Type B pancreatic cell (in vitro differentiated cells): Measurements from ENCODE around the gene CABP2. TPM values are rescaled to one million over a fixed set of nuclear protein-coding genes. Genes with fewer than 3 reads are reported as not detected.
"Not testable (repeated sequence)": the region's sequence is repeated elsewhere in the genome, so short reads cannot be mapped to it uniquely, and the experiment has no call there.

Source experiments
- DNase-seq: peaks from one replicate; pipeline ENCODE4 v3.0.0; 2021; ENCODE audit warnings: mixed read lengths; ENCODE audit not compliant: unreplicated experiment; ENCODE audit errors: extremely low spot score
- H3K27ac Mint-ChIP-seq: 2 replicates; pipeline ENCODE4 v1.8.0; 2021; ENCODE audit warnings: mild to moderate bottlenecking, mixed read lengths
- H3K27me3 Mint-ChIP-seq: 2 replicates; pipeline ENCODE4 v1.8.0; 2021; ENCODE audit warnings: mixed read lengths
- H3K36me3 Mint-ChIP-seq: 2 replicates; pipeline ENCODE4 v1.8.0; 2021; ENCODE audit warnings: mixed read lengths
- H3K4me1 Mint-ChIP-seq: one replicate; pipeline ENCODE4 v1.8.0; 2021; ENCODE audit warnings: mixed read lengths; ENCODE audit not compliant: unreplicated experiment
- H3K4me3 Mint-ChIP-seq: 2 replicates; pipeline ENCODE4 v1.8.0; 2021; ENCODE audit warnings: mild to moderate bottlenecking, mixed read lengths
- H3K9me3 Mint-ChIP-seq: 2 replicates; pipeline ENCODE4 v1.8.0; 2021; ENCODE audit warnings: mixed read lengths
- CTCF ChIP-seq: fragments of 200-600 bp; sonication (generic); conservative IDR thresholded peaks from 2 replicates; pipeline ENCODE4 v1.5.0; 2021; ENCODE audit warnings: antibody characterized with exemption, mild to moderate bottlenecking
- long read RNA-seq: library from polyadenylated mRNA; unstranded; transcript quantifications from one replicate; pipeline ENCODE4 v2.0.0, GENCODE V29; 2020
- total RNA-seq: library from RNA; stranded (reverse); gene quantifications from 2 replicates; pipeline ENCODE4 v1.2.1, GENCODE V29; 2021; ENCODE audit warnings: low replicate concordance

The CABP2 gene
- total RNA-seq = not detected in 2 replicates
- long read RNA-seq = 0 reads

GRCh38 chr11:67522844-67523555 lies at the start of gene CABP2:
CABP2 (minus strand) TSS chr11:67523446; CDS start chr11:67523326, 120 bp downstream.
- H3K4me3 Mint-ChIP-seq = no peak within 1 kb of the TSS
- no peaks in the 10 kb centered on the region for H3K4me1 Mint-ChIP-seq
- TF ChIP-seq CTCF = no peak
- H3K27me3 Mint-ChIP-seq = peaks cover 18% of the 10 kb centered on the region
- H3K27ac Mint-ChIP-seq = no peak within 1 kb of the TSS
- DNase-seq = no peak
- peaks cover 6% of the 10 kb centered on the region for H3K9me3 Mint-ChIP-seq
- H3K36me3 Mint-ChIP-seq = no peaks in the 10 kb centered on the region

GRCh38 chr11:67572747-67573419 lies 49.6 kb upstream of the CABP2 start:
- Mint-ChIP-seq H3K36me3 (no peaks in the 10 kb centered on the region), H3K27me3 (peaks cover 20% of the 10 kb centered on the region)

GRCh38 chr11:67572305-67572704 lies 49.1 kb upstream of the CABP2 start:
- Mint-ChIP-seq H3K4me1 (peaks cover 6% of the 10 kb centered on the region), H3K9me3 (no peaks in the 10 kb centered on the region), H3K27ac (no peak overlapping the region), H3K36me3 (no peaks in the 10 kb centered on the region), H3K4me3 (no peak overlapping the region), H3K27me3 (peaks cover 20% of the 10 kb centered on the region)
- TF ChIP-seq CTCF = no peak
- DNase-seq = no peak

More at GRCh38 chr11:67572747-67573419, 49.6 kb upstream of the CABP2 start:
- peak; percentile 83 for TF ChIP-seq CTCF
- Mint-ChIP-seq H3K9me3 (no peaks in the 10 kb centered on the region), H3K4me3 (no peak overlapping the region), H3K4me1 (peaks cover 6% of the 10 kb centered on the region), H3K27ac (peak overlapping the region; percentile 17)
- DNase-seq = no peak

- no peaks in the 10 kb centered on the region for H3K36me3 Mint-ChIP-seq
- no peak overlapping the region for H3K27ac Mint-ChIP-seq
- no peaks in the 10 kb centered on the region for H3K9me3 Mint-ChIP-seq
- peaks cover 6% of the 10 kb centered on the region for H3K4me1 Mint-ChIP-seq
- TF ChIP-seq CTCF = no peak
- DNase-seq = no peak
- H3K4me3 Mint-ChIP-seq = no peak overlapping the region
- H3K27me3 Mint-ChIP-seq = peaks cover 17% of the 10 kb centered on the region
These were observed 48.2 kb upstream of the CABP2 start for GRCh38 chr11:67571443-67571842.

- TF ChIP-seq CTCF = no peak
- no peak for DNase-seq
- Mint-ChIP-seq H3K27ac (no peak overlapping the region), H3K9me3 (no peaks in the 10 kb centered on the region), H3K4me3 (no peak overlapping the region), H3K27me3 (peaks cover 3% of the 10 kb centered on the region), H3K36me3 (no peaks in the 10 kb centered on the region), H3K4me1 (peaks cover 10% of the 10 kb centered on the region)
These were observed 41.0 kb upstream of the CABP2 start for GRCh38 chr11:67564230-67564629.

- H3K4me3 Mint-ChIP-seq, H3K27me3 Mint-ChIP-seq, H3K9me3 Mint-ChIP-seq, H3K36me3 Mint-ChIP-seq, DNase-seq: not testable (repeated sequence)
- Mint-ChIP-seq H3K27ac (peak overlapping the region; percentile 9), H3K4me1 (peaks cover 10% of the 10 kb centered on the region)
These were observed 40.5 kb upstream of the CABP2 start for GRCh38 chr11:67563705-67564114.
